Liver (tissue), 9 donors: ENCODE measurements around the gene BSND. TPM values are rescaled to one million over a fixed set of nuclear protein-coding genes. Genes with fewer than 3 reads are reported as not detected.

ENCODE experiments used
- DNase-seq: peaks from one replicate; pipeline ENCODE4 v3.0.0-alpha.2; 2017; ENCODE audit warnings: low spot score
- H3K27ac ChIP-seq, 2 donors: one replicate each; pipeline ENCODE4 v1.7.0; 2013; ENCODE audit warnings: inconsistent platforms in 2 of 2, low read length in 2 of 2, control low read depth in 1 of 2, low read depth in 1 of 2, mild to moderate bottlenecking in 1 of 2
- H3K27me3 ChIP-seq, 4 donors: one replicate each; pipeline versions ENCODE4 v1.6.1 to v1.7.0; 2013; ENCODE audit warnings: low read length in 3 of 4, inconsistent platforms in 1 of 4, mild to moderate bottlenecking in 1 of 4, moderate library complexity in 1 of 4; ENCODE audit not compliant: control insufficient read depth in 4 of 4, insufficient read depth in 4 of 4
- H3K36me3 ChIP-seq, 4 donors: one replicate each; pipeline versions ENCODE4 v1.6.1 to v1.7.0; 2013; ENCODE audit warnings: low read length in 3 of 4, mild to moderate bottlenecking in 3 of 4, low read depth in 1 of 4, moderate library complexity in 1 of 4; ENCODE audit not compliant: control insufficient read depth in 4 of 4, insufficient read depth in 3 of 4
- H3K4me1 ChIP-seq, 4 donors: one replicate each; pipeline versions ENCODE4 v1.6.1 to v1.7.0; 2013; ENCODE audit warnings: low read length in 3 of 4, mild to moderate bottlenecking in 3 of 4, moderate library complexity in 1 of 4; ENCODE audit not compliant: control insufficient read depth in 4 of 4, insufficient read depth in 4 of 4
- H3K4me3 ChIP-seq, 3 donors: one replicate each; pipeline versions ENCODE4 v1.6.1 to v1.7.0; 2013; ENCODE audit warnings: low read length in 3 of 3, control low read depth in 1 of 3, low read depth in 1 of 3, mild to moderate bottlenecking in 1 of 3
- H3K9ac ChIP-seq, 2 donors: one replicate each; pipeline ENCODE4 v1.7.0; 2013; ENCODE audit warnings: low read length in 2 of 2, mild to moderate bottlenecking in 2 of 2, moderate library complexity in 2 of 2, control low read depth in 1 of 2, low read depth in 1 of 2
- H3K9me3 ChIP-seq, 4 donors: one replicate each; pipeline versions ENCODE4 v1.6.1 to v1.7.0; 2013; ENCODE audit warnings: low read length in 3 of 4; ENCODE audit not compliant: control insufficient read depth in 4 of 4
- EGR1 ChIP-seq, 2 donors: IDR thresholded peaks; 2 replicates each; pipeline ENCODE4 v1.6.1; 2016 to 2018; ENCODE audit warnings: antibody characterized with exemption in 2 of 2, low read depth in 2 of 2
- FOXA1 ChIP-seq: IDR thresholded peaks from 2 replicates; pipeline ENCODE4 v1.6.1; 2016; ENCODE audit warnings: antibody characterized with exemption
- FOXA2 ChIP-seq: IDR thresholded peaks from 2 replicates; pipeline ENCODE4 v1.6.1; 2016; ENCODE audit warnings: antibody characterized with exemption
- GABPA ChIP-seq, 2 donors: IDR thresholded peaks in 1 of 2; conservative IDR thresholded peaks in 1 of 2; 2 replicates each; pipeline ENCODE4 v1.6.1; 2016; ENCODE audit warnings: antibody characterized with exemption in 2 of 2, mild to moderate bottlenecking in 1 of 2, moderate library complexity in 1 of 2
- HNF4A ChIP-seq, 2 donors: conservative IDR thresholded peaks; 2 replicates each; pipeline ENCODE4 v1.6.1; 2016; ENCODE audit warnings: antibody characterized with exemption in 2 of 2, mild to moderate bottlenecking in 2 of 2
- HNF4G ChIP-seq: IDR thresholded peaks from 2 replicates; pipeline ENCODE4 v1.6.1; 2016; ENCODE audit warnings: antibody characterized with exemption
- JUND ChIP-seq, 2 donors: IDR thresholded peaks; 2 replicates each; pipeline ENCODE4 v1.6.1; 2016; ENCODE audit warnings: antibody characterized with exemption in 2 of 2
- NR2F2 ChIP-seq: IDR thresholded peaks from 2 replicates; pipeline ENCODE4 v1.6.1; 2016; ENCODE audit warnings: antibody characterized with exemption
- RAD21 ChIP-seq, 2 donors: IDR thresholded peaks; 2 replicates each; pipeline ENCODE4 v1.6.1; 2016; ENCODE audit warnings: antibody characterized with exemption in 2 of 2, mild to moderate bottlenecking in 2 of 2
- RXRA ChIP-seq, 2 donors: IDR thresholded peaks; 2 replicates each; pipeline ENCODE4 v1.6.1; 2017 to 2018; ENCODE audit warnings: antibody characterized with exemption in 2 of 2, mild to moderate bottlenecking in 1 of 2
- SP1 ChIP-seq: IDR thresholded peaks from 2 replicates; pipeline ENCODE4 v1.6.1; 2018; ENCODE audit warnings: antibody characterized with exemption, mild to moderate bottlenecking
- TAF1 ChIP-seq: conservative IDR thresholded peaks from 2 replicates; pipeline ENCODE4 v1.6.1; 2016; ENCODE audit warnings: antibody characterized with exemption, mild to moderate bottlenecking
- YY1 ChIP-seq: IDR thresholded peaks from 2 replicates; pipeline ENCODE4 v1.6.1; 2016; ENCODE audit warnings: antibody characterized with exemption, mild to moderate bottlenecking
- WGBS: extraction: QIAGEN DNeasy Blood & Tissue Kit; methylation state at CpG from one replicate; pipeline ENCODE4 v1.1.7; 2013; 5-methylcytosine and 5-hydroxymethylcytosine counted together
- polyA plus RNA-seq, 2 donors: library from polyadenylated mRNA; stranded (reverse) in 1 of 2; unstranded in 1 of 2; fragments of 200-250 nt in 1 of 2; fragments of >200 nt in 1 of 2; fragmentation: Nextera tagmentation in 1 of 2; extraction: Ambion mirVana in 1 of 2; gene quantifications; one replicate each; pipeline versions ENCODE4 v1.2.1 to v1.2.3, GENCODE V29; 2013 to 2015
- total RNA-seq, 2 donors: library from RNA; depleted of rRNA; stranded (reverse); fragments of >200 nt; gene quantifications; one replicate each; pipeline ENCODE4 v1.2.3, GENCODE V29; 2014
- TF ChIP-seq, protein P1 (sequence below): IDR thresholded peaks from 2 replicates; pipeline ENCODE4 v1.6.1; 2016; ENCODE audit warnings: antibody characterized with exemption, mild to moderate bottlenecking
- TF ChIP-seq, protein P2 (sequence below): fragments of 150-350 bp; IDR thresholded peaks from 2 replicates; pipeline ENCODE4 v1.5.1; 2017; ENCODE audit warnings: improper control_type of control experiment, low read depth, low read length; ENCODE audit not compliant: missing input control
- TF ChIP-seq, protein P3 (sequence below): IDR thresholded peaks from 2 replicates; pipeline ENCODE4 v1.6.1; 2016; ENCODE audit warnings: antibody characterized with exemption
- TF ChIP-seq, protein P4 (sequence below): IDR thresholded peaks from 2 replicates; pipeline ENCODE4 v1.6.1; 2016; ENCODE audit warnings: antibody characterized with exemption
- TF ChIP-seq, protein P5 (sequence below): IDR thresholded peaks from 2 replicates; pipeline ENCODE4 v1.6.1; 2016; ENCODE audit warnings: antibody characterized with exemption
- donor health status: healthy.
- donor health status: healthy.
- donor health status: healthy.
- donor health status: healthy.
- donor health status: healthy.

The BSND gene
- total and polyA plus RNA-seq, 4 donors = 0.14 TPM; not detected in 3

DNA sequence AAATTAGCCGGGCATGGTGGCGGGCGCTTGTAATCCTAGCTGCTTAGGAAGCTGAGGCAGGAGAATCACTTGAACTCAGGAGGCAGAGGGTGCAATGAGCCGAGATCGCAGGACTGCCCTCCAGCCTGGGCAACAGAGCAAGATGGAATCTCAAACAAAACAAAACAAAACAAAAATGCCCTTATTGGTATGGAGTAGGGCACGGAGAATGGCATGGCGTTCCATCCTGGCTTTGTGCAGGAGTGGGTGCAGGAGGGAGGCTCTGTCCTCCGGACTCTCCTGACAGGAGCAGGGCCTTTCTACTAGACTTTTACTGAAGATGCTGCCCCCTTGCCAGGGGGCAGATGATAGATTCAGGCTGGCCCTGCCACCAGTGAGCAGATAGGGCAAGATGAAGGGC is 17.3 kb upstream of the BSND start:
- no peak for TF ChIP-seq EGR1 (IDR thresholded peaks at IDR 0.05; ENCODE audit: low read depth in 2 of 2)
- TF ChIP-seq YY1 = no peak
- no peak for TF ChIP-seq HNF4G
- TF ChIP-seq, protein P1, sequence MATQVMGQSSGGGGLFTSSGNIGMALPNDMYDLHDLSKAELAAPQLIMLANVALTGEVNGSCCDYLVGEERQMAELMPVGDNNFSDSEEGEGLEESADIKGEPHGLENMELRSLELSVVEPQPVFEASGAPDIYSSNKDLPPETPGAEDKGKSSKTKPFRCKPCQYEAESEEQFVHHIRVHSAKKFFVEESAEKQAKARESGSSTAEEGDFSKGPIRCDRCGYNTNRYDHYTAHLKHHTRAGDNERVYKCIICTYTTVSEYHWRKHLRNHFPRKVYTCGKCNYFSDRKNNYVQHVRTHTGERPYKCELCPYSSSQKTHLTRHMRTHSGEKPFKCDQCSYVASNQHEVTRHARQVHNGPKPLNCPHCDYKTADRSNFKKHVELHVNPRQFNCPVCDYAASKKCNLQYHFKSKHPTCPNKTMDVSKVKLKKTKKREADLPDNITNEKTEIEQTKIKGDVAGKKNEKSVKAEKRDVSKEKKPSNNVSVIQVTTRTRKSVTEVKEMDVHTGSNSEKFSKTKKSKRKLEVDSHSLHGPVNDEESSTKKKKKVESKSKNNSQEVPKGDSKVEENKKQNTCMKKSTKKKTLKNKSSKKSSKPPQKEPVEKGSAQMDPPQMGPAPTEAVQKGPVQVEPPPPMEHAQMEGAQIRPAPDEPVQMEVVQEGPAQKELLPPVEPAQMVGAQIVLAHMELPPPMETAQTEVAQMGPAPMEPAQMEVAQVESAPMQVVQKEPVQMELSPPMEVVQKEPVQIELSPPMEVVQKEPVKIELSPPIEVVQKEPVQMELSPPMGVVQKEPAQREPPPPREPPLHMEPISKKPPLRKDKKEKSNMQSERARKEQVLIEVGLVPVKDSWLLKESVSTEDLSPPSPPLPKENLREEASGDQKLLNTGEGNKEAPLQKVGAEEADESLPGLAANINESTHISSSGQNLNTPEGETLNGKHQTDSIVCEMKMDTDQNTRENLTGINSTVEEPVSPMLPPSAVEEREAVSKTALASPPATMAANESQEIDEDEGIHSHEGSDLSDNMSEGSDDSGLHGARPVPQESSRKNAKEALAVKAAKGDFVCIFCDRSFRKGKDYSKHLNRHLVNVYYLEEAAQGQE = no peak
- TF ChIP-seq, protein P2, sequence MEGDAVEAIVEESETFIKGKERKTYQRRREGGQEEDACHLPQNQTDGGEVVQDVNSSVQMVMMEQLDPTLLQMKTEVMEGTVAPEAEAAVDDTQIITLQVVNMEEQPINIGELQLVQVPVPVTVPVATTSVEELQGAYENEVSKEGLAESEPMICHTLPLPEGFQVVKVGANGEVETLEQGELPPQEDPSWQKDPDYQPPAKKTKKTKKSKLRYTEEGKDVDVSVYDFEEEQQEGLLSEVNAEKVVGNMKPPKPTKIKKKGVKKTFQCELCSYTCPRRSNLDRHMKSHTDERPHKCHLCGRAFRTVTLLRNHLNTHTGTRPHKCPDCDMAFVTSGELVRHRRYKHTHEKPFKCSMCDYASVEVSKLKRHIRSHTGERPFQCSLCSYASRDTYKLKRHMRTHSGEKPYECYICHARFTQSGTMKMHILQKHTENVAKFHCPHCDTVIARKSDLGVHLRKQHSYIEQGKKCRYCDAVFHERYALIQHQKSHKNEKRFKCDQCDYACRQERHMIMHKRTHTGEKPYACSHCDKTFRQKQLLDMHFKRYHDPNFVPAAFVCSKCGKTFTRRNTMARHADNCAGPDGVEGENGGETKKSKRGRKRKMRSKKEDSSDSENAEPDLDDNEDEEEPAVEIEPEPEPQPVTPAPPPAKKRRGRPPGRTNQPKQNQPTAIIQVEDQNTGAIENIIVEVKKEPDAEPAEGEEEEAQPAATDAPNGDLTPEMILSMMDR = no peak
- no peak for TF ChIP-seq HNF4A (conservative IDR thresholded peaks at IDR 0.05)
- TF ChIP-seq, protein P3, sequence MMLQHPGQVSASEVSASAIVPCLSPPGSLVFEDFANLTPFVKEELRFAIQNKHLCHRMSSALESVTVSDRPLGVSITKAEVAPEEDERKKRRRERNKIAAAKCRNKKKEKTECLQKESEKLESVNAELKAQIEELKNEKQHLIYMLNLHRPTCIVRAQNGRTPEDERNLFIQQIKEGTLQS = no peak
- TF ChIP-seq, protein P4, sequence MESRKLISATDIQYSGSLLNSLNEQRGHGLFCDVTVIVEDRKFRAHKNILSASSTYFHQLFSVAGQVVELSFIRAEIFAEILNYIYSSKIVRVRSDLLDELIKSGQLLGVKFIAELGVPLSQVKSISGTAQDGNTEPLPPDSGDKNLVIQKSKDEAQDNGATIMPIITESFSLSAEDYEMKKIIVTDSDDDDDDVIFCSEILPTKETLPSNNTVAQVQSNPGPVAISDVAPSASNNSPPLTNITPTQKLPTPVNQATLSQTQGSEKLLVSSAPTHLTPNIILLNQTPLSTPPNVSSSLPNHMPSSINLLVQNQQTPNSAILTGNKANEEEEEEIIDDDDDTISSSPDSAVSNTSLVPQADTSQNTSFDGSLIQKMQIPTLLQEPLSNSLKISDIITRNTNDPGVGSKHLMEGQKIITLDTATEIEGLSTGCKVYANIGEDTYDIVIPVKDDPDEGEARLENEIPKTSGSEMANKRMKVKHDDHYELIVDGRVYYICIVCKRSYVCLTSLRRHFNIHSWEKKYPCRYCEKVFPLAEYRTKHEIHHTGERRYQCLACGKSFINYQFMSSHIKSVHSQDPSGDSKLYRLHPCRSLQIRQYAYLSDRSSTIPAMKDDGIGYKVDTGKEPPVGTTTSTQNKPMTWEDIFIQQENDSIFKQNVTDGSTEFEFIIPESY = no peak
- TF ChIP-seq, protein P5, sequence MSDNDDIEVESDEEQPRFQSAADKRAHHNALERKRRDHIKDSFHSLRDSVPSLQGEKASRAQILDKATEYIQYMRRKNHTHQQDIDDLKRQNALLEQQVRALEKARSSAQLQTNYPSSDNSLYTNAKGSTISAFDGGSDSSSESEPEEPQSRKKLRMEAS = no peak
- TF ChIP-seq RXRA (IDR thresholded peaks at IDR 0.05) = no peak
- no peak for TF ChIP-seq NR2F2
- no peak for TF ChIP-seq JUND (IDR thresholded peaks at IDR 0.05)
- TF ChIP-seq FOXA2 = no peak
- no peak for TF ChIP-seq TAF1
- no peak for TF ChIP-seq FOXA1
- TF ChIP-seq GABPA (IDR thresholded peaks at IDR 0.05 in 1 of 2, conservative IDR thresholded peaks at IDR 0.05 in 1 of 2) = no peak
- TF ChIP-seq SP1 = no peak
- TF ChIP-seq RAD21 (IDR thresholded peaks at IDR 0.05) = no peak
- no peak for DNase-seq
- 94% methylated on average over 8 of the region's 8 CpGs for WGBS

More for the DNA sequence above, 17.3 kb upstream of the BSND start:
- peaks cover 0 to 5% (median 2%) of the 10 kb centered on the region in 4 donors for H3K4me1 ChIP-seq
- H3K4me3 ChIP-seq = no peak overlapping the region
- no peaks in the 10 kb centered on the region for H3K36me3 ChIP-seq
- no peaks in the 10 kb centered on the region for H3K9me3 ChIP-seq
- no peak overlapping the region for H3K9ac ChIP-seq
- H3K27me3 ChIP-seq = peaks cover 0 to 5% (median 0%) of the 10 kb centered on the region in 4 donors
- H3K27ac ChIP-seq = no peak overlapping the region
